Measurements from ENCODE around the gene LGI4.
A peak's percentile ranks its signal among the peaks of the same experiment; 100 is the strongest.

- no peak for TF ChIP-seq POLR2A (IDR thresholded peaks at IDR 0.05)
- TF ChIP-seq POLR2AphosphoS5 (IDR thresholded peaks at IDR 0.05; ENCODE audit: insufficient read depth in 1 of 2, low read depth in 1 of 2) = no peak
- peak; percentile 34 to 61 (median 46) for TF ChIP-seq CTCF (IDR thresholded peaks at IDR 0.05)
Observed at GRCh38 chr19:35090506-35091214, 44.2 kb downstream of the LGI4 start.

All from vagina (tissue), 2 donors.